HT1080 (cell line): ENCODE results near the gene LRRC56. TPM values are rescaled to one million over a fixed set of nuclear protein-coding genes. Genes with fewer than 3 reads are reported as not detected.
"Not testable (repeated sequence)": the region's sequence is repeated elsewhere in the genome, so short reads cannot be mapped to it uniquely, and the experiment has no call there.

Source experiments
- DNase-seq: peaks from one replicate; pipeline ENCODE4 v3.0.0-alpha.2; 2015; ENCODE audit warnings: low read depth
- total RNA-seq: library from RNA; depleted of rRNA; stranded (reverse); fragments of >200 nt; shearing (Covaris generic); gene quantifications from 2 replicates; pipeline ENCODE4 v1.2.3, GENCODE V29; 2014

Gene LRRC56
- total RNA-seq, 1 experiment from 2014 or later = not detected

- no peak for DNase-seq
Observed at GRCh38 chr11:501001-501682, 36.2 kb upstream of the LRRC56 start.

- DNase-seq = no peak
Observed at GRCh38 chr11:501683-502287, 35.5 kb upstream of the LRRC56 start.

- DNase-seq = no peak
Observed at GRCh38 chr11:502288-503178, 34.8 kb upstream of the LRRC56 start.

- no peak for DNase-seq
Observed at GRCh38 chr11:503179-503981, 33.9 kb upstream of the LRRC56 start.

DNA sequence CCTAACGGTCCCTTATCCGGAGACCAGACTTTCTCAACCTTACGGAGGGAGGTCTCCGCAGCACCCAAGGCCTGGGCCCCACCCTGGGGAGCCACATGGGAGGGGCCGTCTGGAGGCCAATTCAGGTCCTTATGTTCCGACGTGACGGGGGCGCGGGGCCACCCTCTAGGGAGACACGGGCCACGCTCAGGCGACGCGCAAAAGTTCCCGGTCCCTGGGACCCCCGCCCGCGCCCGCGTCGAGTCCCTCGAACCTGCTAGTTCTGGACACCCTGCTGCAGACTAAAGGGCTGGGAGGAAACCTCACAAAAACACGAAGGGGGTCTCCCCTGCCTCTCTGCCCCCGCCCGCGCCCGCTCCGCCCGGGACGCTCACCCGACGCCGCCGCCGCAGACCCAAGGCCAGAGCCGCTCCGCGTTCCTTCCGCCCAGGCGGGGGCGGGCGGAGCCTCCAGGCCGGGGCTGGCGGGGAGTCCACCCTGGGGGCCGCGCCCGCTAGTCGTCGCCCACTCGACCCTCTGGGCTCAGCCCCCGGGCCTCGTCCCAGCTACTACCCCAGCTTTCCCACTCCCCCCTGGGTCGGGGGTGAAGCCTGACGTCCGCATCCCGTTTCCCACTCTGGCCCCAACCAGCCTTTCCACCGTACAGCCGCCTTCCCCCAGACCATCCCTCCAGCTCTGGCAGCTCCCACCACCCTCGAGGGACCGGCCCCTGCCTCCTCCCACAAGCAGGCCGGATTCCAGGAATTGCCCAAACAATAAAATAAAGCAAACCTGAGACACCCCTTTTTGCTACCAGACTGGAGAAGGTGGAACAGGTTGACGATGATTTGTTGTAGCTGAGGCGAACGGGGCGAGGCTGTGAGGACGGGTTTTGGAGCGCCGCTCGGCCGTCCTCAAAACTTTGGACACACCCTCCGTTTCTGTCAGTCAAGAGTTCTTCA lies 33.0 kb upstream of the LRRC56 start:
- DNase-seq = no peak

DNA sequence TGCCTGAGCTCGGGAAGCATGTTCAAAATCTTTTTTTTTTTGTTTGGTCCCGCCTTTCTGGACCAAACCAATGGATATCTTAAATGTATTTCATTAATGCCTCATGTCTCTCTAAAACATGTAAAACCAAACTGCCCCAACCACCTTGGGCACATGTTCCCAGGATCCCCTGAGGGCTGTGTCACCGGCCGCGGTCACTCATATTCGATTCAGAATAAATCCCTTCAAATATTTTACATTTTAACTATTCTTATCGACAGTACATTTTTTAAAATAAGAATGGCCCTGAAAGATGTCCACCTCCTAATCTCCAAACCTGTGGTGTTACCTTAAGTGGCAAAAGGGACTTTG lies 32.4 kb upstream of the LRRC56 start:
- no peak for DNase-seq

DNA sequence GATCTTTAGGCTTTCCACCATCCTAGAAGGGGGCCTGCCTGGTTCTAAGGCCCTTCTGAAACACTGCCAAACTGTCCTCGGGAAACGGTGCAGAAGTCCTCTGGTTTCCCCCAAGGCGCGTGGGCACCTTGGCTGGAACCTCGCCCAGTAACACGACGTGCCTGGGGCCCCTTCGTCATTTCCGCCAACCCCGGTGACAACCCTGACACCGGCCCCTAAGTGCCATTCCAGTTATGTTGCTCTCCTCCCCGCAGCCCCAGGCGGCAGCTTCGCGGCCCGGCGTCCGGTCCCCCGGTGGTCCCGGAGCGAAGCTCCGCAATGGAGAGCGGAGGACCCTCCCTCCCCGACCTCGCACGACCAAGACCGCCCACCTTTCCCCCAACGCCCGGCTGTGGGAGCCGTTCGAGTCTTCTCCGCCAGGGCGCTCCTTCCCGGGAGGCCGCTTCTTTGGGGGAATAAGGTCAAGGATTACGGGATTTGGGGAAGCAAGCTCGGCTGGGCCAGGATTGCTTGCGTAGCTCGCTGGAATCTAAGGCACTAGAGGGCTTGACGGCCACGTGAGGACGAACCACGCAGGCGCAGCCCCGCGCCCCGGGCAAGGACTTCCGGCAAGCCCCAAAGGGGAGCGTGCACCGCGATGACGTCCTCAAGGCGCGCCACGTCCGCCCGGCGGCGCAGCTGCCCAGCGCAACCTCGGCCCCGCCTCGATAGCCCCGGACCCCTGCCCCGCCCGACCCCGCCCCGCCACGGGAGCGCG lies 30.9 kb upstream of the LRRC56 start:
- DNase-seq = peak; percentile 94

- no peak for DNase-seq
Observed at GRCh38 chr11:506995-507726, 30.2 kb upstream of the LRRC56 start, which contains the start of gene RNH1. RNH1 (minus strand) TSS chr11:507242; CDS start chr11:502162, 5,080 bp downstream.

- DNase-seq = no peak
Observed at GRCh38 chr11:507727-508515, 29.4 kb upstream of the LRRC56 start.

DNA sequence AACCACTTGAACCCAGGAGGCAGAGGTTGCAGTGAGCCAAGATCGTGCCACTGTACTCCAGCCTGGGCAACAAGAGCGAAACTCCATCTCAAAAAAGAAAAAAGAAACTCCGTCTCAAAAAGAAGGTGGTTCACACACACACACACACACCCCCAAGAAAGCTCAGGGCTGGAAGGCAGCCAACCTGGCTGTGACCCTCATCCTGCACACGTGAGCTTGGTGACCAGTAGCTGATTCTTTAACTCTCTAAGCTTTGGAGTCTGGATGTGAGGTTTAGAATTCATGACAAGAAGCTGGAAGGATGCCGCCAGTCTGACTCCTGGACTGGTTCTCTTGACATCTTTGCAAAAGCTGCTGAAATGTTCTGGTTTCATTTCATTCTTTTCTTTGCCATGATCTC lies 28.4 kb upstream of the LRRC56 start:
- no peak for DNase-seq

GRCh38 chr11:512761-513595 lies 24.3 kb upstream of the LRRC56 start:
- DNase-seq = no peak

- DNase-seq = no peak
Observed at GRCh38 chr11:514606-515005, 22.7 kb upstream of the LRRC56 start.

GRCh38 chr11:515131-515530 lies 22.2 kb upstream of the LRRC56 start:
- DNase-seq = no peak

- no peak for DNase-seq
Observed at GRCh38 chr11:516400-516799, 20.9 kb upstream of the LRRC56 start.

DNA sequence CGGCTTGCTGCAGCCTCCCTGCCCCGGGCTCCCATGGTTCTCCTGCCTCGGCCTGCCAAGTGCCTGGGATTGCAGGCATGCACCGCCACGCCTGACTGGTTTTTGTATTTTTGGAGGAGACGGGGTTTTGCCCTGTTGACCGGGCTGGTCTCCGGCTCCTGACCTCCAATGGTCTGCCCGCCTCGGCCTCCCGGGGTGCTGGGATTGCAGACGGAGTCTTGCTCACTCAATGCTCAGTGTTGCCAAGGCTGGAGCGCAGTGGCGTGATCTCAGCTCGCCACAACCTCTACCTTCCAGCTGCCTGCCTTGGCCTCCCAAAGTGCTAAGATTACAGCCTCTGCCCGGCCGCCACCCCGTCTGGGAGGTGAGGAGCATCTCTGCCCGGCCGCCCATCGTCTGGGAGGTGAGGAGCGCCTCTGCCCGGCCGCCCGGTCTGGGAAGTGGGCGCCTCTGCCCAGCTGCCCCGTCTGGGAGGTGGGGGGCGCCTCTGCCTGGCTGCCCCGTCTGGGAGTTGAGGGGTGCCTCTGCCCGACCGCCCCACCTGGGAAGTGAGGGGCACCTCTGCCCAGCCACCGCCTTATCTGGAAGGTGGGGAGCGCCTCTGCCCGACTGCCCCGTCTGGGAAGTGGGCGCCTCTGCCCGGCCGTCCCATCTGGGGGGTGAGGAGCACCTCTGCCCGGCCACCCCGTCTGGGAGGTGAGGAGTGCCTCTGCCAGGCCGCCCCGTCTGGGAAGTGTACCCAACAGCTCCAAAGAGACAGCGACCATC lies 20.2 kb upstream of the LRRC56 start:
- not testable (repeated sequence) for DNase-seq

DNA sequence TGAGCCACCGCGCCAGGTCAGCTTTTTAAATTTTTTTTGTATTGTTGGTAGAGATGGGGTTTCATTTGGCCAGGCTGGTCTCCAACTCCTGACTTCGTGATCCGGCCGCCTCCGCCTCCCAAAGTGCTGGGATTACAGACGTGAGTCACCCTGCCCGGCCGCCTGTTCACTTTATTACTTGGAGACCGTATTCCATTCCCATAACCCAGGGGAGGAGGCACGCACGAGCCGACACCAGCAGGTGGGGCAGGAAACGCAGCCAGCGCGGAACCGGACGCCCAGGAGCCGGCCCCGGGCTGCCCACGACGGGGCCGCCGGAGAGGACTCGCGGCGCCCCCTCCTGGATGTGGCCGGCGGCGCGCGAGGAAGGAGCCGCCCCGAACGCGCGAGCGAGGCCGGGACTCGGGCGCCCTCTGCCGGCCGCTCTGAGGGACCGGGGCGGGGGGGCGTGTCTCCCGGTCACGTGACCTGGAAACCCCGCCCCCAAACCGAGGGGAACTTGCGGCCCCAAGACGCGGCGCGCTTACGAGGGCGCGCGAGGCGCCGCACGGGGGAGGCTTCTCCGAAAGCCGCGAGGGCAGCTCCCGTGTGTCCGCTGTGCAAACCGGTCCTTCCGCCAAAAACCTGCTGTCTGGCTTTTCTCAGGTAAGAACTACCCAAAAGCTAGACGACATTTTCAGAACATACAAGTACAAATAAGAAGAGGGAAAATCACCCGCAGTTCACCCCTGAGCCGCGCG lies 18.7 kb upstream of the LRRC56 start:
- peak; percentile 97 for DNase-seq
